MM.1S (cell line): Measurements from ENCODE around the gene STK32C.

Experiments used
- DNase-seq: peaks from one replicate; pipeline ENCODE4 v3.0.0-alpha.2; 2015
- H2AFZ ChIP-seq: fragments of 300-600 bp; sonication (generic); 2 replicates; pipeline ENCODE4 v1.6.0; 2016; ENCODE audit warnings: antibody characterized with exemption, low read length
- H3F3A ChIP-seq: fragments of 300-600 bp; sonication (generic); 2 replicates; pipeline ENCODE4 v1.6.1; 2016; ENCODE audit warnings: mild to moderate bottlenecking, antibody characterized with exemption, low read length, moderate library complexity, mixed read lengths; ENCODE audit not compliant: insufficient read depth
- H3K27ac ChIP-seq: fragments of 300-600 bp; sonication (generic); 2 replicates; pipeline ENCODE4 v1.5.1; 2016; ENCODE audit warnings: mild to moderate bottlenecking, low read length
- H3K27me3 ChIP-seq: fragments of 300-600 bp; sonication (generic); replicated peaks from 2 replicates; pipeline ENCODE4 v1.6.0; 2016; ENCODE audit warnings: low read length; ENCODE audit not compliant: insufficient read depth
- H3K36me3 ChIP-seq: fragments of 300-600 bp; sonication (generic); replicated peaks from 2 replicates; pipeline ENCODE4 v1.6.1; 2016; ENCODE audit warnings: mild to moderate bottlenecking, low read length, mixed read lengths; ENCODE audit not compliant: insufficient read depth
- H3K4me1 ChIP-seq: fragments of 300-600 bp; sonication (generic); 2 replicates; pipeline ENCODE4 v1.6.1; 2016; ENCODE audit warnings: low read length, mixed read lengths
- H3K4me2 ChIP-seq: fragments of 300-600 bp; sonication (generic); 2 replicates; pipeline ENCODE4 v1.6.0; 2016; ENCODE audit warnings: low read depth, low read length
- H3K4me3 ChIP-seq: fragments of 300-600 bp; sonication (generic); 2 replicates; pipeline ENCODE4 v1.5.1; 2016; ENCODE audit warnings: low read length, mixed read lengths
- H3K79me2 ChIP-seq: fragments of 300-600 bp; sonication (generic); 2 replicates; pipeline ENCODE4 v1.6.1; 2016; ENCODE audit warnings: mixed run types, low read length, mixed read lengths
- H3K9ac ChIP-seq: fragments of 300-600 bp; sonication (generic); 2 replicates; pipeline ENCODE4 v1.6.1; 2016; ENCODE audit warnings: low read length, mixed read lengths
- H3K9me2 ChIP-seq: fragments of 300-600 bp; sonication (generic); replicated peaks from 2 replicates; pipeline ENCODE4 v1.6.1; 2016; ENCODE audit warnings: mild to moderate bottlenecking, low read length, mixed read lengths; ENCODE audit not compliant: insufficient read depth
- H3K9me3 ChIP-seq: fragments of 300-600 bp; sonication (generic); replicated peaks from 2 replicates; pipeline ENCODE4 v1.6.1; 2016; ENCODE audit warnings: mild to moderate bottlenecking, low read length, mixed read lengths; ENCODE audit not compliant: insufficient read depth
- H4K20me1 ChIP-seq: fragments of 300-600 bp; sonication (generic); 2 replicates; pipeline ENCODE4 v1.6.1; 2016; ENCODE audit warnings: mild to moderate bottlenecking, low read length, moderate library complexity, mixed read lengths; ENCODE audit not compliant: insufficient read depth
- EZH2 ChIP-seq: fragments of 300-600 bp; sonication (generic); optimal IDR thresholded peaks from 2 replicates; pipeline ENCODE3; 2017; ENCODE audit warnings: low read depth, mild to moderate bottlenecking, antibody characterized with exemption, low read length, mixed read lengths
- EZH2phosphoT487 ChIP-seq: fragments of 300-600 bp; sonication (generic); IDR thresholded peaks from 2 replicates; pipeline ENCODE4 v1.6.1; 2018; ENCODE audit warnings: antibody characterized with exemption, low read length
- TF ChIP-seq, protein P1 (sequence below): fragments of 300-600 bp; sonication (generic); IDR thresholded peaks from 2 replicates; pipeline ENCODE4 v1.5.1; 2016; ENCODE audit warnings: antibody characterized with exemption, low read length, mixed read lengths

Gene STK32C

GRCh38 chr10:132242103-132242840 is 65.5 kb downstream of the STK32C start:
- Histone ChIP-seq H3K9me2 (no peaks in the 10 kb centered on the region), H3K79me2 (no peaks in the 10 kb centered on the region), H4K20me1 (no peaks in the 10 kb centered on the region), H3K4me1 (no peaks in the 10 kb centered on the region), H3K9me3 (no peaks in the 10 kb centered on the region), H3K4me2 (no peak overlapping the region), H3K36me3 (no peaks in the 10 kb centered on the region), H3K4me3 (no peak overlapping the region), H3F3A (no peaks in the 10 kb centered on the region), H3K9ac (no peak overlapping the region), H2AFZ (no peak overlapping the region), H3K27ac (no peak overlapping the region), H3K27me3 (no peaks in the 10 kb centered on the region)
- TF ChIP-seq EZH2phosphoT487 (no peak), EZH2 (no peak)
- TF ChIP-seq, protein P1, sequence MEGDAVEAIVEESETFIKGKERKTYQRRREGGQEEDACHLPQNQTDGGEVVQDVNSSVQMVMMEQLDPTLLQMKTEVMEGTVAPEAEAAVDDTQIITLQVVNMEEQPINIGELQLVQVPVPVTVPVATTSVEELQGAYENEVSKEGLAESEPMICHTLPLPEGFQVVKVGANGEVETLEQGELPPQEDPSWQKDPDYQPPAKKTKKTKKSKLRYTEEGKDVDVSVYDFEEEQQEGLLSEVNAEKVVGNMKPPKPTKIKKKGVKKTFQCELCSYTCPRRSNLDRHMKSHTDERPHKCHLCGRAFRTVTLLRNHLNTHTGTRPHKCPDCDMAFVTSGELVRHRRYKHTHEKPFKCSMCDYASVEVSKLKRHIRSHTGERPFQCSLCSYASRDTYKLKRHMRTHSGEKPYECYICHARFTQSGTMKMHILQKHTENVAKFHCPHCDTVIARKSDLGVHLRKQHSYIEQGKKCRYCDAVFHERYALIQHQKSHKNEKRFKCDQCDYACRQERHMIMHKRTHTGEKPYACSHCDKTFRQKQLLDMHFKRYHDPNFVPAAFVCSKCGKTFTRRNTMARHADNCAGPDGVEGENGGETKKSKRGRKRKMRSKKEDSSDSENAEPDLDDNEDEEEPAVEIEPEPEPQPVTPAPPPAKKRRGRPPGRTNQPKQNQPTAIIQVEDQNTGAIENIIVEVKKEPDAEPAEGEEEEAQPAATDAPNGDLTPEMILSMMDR, result no peak
- no peak for DNase-seq

GRCh38 chr10:132241496-132241895 is 66.3 kb downstream of the STK32C start:
- no peak overlapping the region for H3K4me2 ChIP-seq
- no peaks in the 10 kb centered on the region for H3K79me2 ChIP-seq
- H3K4me1 ChIP-seq, result no peaks in the 10 kb centered on the region
- TF ChIP-seq EZH2phosphoT487 (no peak), EZH2 (no peak)
- TF ChIP-seq, protein P1, result no peak
- no peak overlapping the region for H2AFZ ChIP-seq
- no peak overlapping the region for H3K27ac ChIP-seq
- no peak overlapping the region for H3K4me3 ChIP-seq
- H3F3A ChIP-seq, result no peaks in the 10 kb centered on the region
- H3K36me3 ChIP-seq, result no peaks in the 10 kb centered on the region
- H3K27me3 ChIP-seq, result no peaks in the 10 kb centered on the region
- no peaks in the 10 kb centered on the region for H3K9me2 ChIP-seq
- no peak overlapping the region for H3K9ac ChIP-seq
- no peaks in the 10 kb centered on the region for H4K20me1 ChIP-seq
- DNase-seq, result no peak
- H3K9me3 ChIP-seq, result no peaks in the 10 kb centered on the region

DNA sequence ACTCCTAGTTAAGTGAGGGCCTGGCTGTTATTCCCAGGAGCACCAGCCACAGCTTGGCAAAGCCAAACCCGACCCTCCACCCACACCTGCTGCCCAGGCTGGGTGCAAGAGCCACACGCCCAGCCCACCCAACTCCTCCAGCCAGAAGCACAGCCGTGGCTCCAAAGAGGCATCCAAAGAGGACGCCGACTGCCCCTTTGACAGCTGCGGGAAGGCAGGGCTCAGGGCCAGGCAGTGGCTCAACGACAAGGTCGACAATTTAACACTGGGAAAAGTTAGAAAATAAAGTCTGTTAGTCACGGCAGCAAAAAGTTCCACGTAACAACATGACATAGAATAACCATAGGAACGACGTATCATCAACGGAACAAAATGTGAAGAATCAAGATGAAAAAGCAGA is 66.7 kb downstream of the STK32C start:
- no peaks in the 10 kb centered on the region for H3K36me3 ChIP-seq
- no peaks in the 10 kb centered on the region for H3K9me3 ChIP-seq
- no peaks in the 10 kb centered on the region for H3F3A ChIP-seq
- H3K4me3 ChIP-seq, result no peak overlapping the region
- H2AFZ ChIP-seq, result no peak overlapping the region
- no peak overlapping the region for H3K4me2 ChIP-seq
- H3K79me2 ChIP-seq, result no peaks in the 10 kb centered on the region
- H4K20me1 ChIP-seq, result no peaks in the 10 kb centered on the region
- no peaks in the 10 kb centered on the region for H3K27me3 ChIP-seq
- H3K4me1 ChIP-seq, result no peaks in the 10 kb centered on the region
- no peak overlapping the region for H3K9ac ChIP-seq
- H3K27ac ChIP-seq, result no peak overlapping the region
- no peak for DNase-seq
- TF ChIP-seq EZH2 (no peak), EZH2phosphoT487 (no peak)
- TF ChIP-seq, protein P1, result no peak
- no peaks in the 10 kb centered on the region for H3K9me2 ChIP-seq
